Brain microvascular endothelial cell (primary cell): ENCODE results near the gene CEP120.
"Not testable (repeated sequence)": the region's sequence is repeated elsewhere in the genome, so short reads cannot be mapped to it uniquely, and the experiment has no call there.

Experiments used
- DNase-seq: peaks from one replicate; pipeline ENCODE4 v3.0.0-alpha.2; 2020
- H3K27ac ChIP-seq: fragments of 250-450 bp; sonication (Bioruptor Pico); 2 replicates; pipeline ENCODE4 v1.5.1; 2020; ENCODE audit warnings: mild to moderate bottlenecking, moderate library complexity
- H3K27me3 ChIP-seq: fragments of 250-450 bp; sonication (Bioruptor Pico); replicated peaks from 2 replicates; pipeline ENCODE4 v1.5.1; 2020; ENCODE audit warnings: mild to moderate bottlenecking
- H3K36me3 ChIP-seq: fragments of 250-450 bp; sonication (Bioruptor Pico); replicated peaks from 2 replicates; pipeline ENCODE4 v1.5.1; 2020; ENCODE audit warnings: mild to moderate bottlenecking
- H3K4me3 ChIP-seq: 2 replicates; pipeline ENCODE4 v1.5.1; 2011; ENCODE audit warnings: low read depth, mild to moderate bottlenecking, control low read depth, low read length, moderate library complexity
- in situ Hi-C: cut with HindIII; loops from 2 replicates; pipeline ENCODE4 v1.10.0; 2017; ENCODE audit warnings: low sequenced_read_pairs, low pct_ligation_motif_present
- TF ChIP-seq, protein P1 (sequence below): IDR thresholded peaks from 2 replicates; pipeline ENCODE4 v1.5.1; 2011; ENCODE audit warnings: low read depth, mild to moderate bottlenecking, moderate library complexity, low read length, control low read depth, inconsistent platforms; ENCODE audit errors: missing control alignments

The CEP120 gene

DNA sequence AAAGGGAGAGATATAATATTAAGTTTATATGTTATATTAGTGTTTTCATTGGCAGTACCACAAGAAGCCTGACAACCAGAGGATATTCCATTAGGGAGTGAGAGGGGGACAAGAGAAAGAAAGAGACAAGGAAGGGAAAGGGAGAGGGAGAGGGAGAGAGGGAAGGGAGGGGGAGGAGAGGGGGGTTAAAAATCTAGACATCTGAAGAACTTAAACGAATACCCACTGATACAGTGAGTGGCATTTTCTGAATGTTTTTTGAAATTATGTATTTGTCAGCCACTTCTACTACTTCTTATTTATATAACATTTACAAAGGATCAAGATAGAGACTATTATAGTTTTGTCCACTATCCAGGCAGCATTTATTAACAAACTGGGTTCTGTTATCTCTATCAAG lies 11.6 kb upstream of the CEP120 start:
- H3K27me3 ChIP-seq: no peaks in the 10 kb centered on the region
- H3K36me3 ChIP-seq: no peaks in the 10 kb centered on the region
- H3K27ac ChIP-seq: no peak overlapping the region
- no peak overlapping the region for H3K4me3 ChIP-seq
- in situ Hi-C loops: no loop called here
- TF ChIP-seq, protein P1, sequence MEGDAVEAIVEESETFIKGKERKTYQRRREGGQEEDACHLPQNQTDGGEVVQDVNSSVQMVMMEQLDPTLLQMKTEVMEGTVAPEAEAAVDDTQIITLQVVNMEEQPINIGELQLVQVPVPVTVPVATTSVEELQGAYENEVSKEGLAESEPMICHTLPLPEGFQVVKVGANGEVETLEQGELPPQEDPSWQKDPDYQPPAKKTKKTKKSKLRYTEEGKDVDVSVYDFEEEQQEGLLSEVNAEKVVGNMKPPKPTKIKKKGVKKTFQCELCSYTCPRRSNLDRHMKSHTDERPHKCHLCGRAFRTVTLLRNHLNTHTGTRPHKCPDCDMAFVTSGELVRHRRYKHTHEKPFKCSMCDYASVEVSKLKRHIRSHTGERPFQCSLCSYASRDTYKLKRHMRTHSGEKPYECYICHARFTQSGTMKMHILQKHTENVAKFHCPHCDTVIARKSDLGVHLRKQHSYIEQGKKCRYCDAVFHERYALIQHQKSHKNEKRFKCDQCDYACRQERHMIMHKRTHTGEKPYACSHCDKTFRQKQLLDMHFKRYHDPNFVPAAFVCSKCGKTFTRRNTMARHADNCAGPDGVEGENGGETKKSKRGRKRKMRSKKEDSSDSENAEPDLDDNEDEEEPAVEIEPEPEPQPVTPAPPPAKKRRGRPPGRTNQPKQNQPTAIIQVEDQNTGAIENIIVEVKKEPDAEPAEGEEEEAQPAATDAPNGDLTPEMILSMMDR: no peak
- no peak for DNase-seq

DNA sequence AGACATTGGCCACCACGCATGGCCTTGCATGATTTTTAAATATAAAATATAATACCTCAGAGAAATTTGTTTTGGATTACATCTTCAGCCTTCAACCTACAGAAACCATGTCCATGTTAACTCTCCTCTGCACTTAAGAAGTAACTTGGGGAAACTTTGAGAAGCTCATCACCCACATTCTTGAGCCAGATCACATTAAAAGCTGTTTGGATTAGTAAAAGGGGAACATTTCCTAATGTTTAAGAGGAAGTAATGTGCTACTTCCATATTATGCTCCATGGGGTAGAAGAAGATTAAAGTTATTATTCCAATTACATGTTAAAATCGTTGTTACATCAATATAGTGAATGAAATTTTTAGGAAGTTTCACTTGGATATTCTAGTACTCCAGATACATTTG lies 10.4 kb upstream of the CEP120 start:
- in situ Hi-C loops: no loop called here
- TF ChIP-seq, protein P1: no peak
- H3K27me3 ChIP-seq: no peaks in the 10 kb centered on the region
- no peak overlapping the region for H3K4me3 ChIP-seq
- DNase-seq: no peak
- H3K36me3 ChIP-seq: no peaks in the 10 kb centered on the region
- no peak overlapping the region for H3K27ac ChIP-seq

DNA sequence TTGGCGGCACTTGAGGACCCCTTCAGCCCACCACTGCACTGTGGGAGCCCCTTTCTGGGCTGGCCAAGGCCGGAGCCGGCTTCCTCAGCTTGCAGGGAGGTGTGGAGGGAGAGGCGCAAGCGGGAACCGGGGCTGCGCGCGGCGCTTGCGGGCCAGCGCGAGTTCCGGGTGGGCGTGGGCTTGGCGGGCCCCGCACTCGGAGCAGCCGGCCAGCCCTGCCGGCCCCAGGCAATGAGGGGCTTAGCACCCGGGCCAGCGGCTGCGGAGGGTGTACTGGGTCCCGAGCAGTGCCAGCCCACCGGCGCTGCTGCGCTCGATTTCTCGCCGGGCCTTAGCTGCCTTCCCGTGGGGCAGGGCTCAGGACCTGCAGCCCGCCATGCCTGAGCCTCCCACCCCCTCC lies 7.2 kb upstream of the CEP120 start:
- in situ Hi-C loops, H3K4me3 ChIP-seq, H3K27me3 ChIP-seq, DNase-seq, H3K36me3 ChIP-seq: not testable (repeated sequence)
- peak overlapping the region; percentile 66 for H3K27ac ChIP-seq

GRCh38 chr5:123429993-123430392 lies 6.8 kb upstream of the CEP120 start:
- TF ChIP-seq, protein P1: no peak
- Histone ChIP-seq H3K36me3 (no peaks in the 10 kb centered on the region), H3K27ac (peak overlapping the region; percentile 66), H3K27me3 (no peaks in the 10 kb centered on the region), H3K4me3 (no peak overlapping the region)
- peak; percentile 80 for DNase-seq
- in situ Hi-C loops: no loop called here

DNA sequence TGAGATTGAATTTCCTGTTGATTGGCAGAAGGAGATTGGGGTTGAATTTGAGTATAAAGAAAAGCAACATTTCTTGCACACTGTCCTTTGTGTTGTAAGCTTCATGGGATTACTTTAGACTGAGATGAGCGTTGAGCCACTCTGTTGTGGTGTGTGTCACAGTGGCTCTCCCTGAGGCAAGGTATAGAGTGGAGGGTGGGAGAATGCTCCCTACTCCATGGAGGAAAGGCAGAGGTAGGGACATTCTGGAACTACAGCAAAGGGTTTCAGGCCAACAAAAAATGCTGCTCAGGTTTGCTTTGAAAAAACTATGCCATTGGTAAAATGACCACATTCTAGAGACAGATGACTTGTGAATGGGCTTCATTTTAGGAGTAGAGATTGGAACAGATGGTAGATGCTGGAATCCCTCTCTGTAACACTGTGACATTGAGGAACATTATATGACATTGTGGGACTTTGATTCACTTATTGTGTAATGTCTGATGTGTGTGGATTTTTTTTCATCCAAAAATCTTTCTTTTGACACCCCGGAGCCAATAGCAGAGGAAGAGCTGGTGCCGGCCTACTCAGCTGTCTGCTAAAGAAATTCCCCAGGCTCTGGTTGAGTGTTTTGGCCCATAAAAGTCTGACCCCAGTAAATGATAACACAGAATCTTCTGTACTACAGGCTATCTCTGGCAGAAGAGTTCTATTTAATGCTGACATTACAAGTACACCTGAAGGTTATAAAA lies 6.2 kb upstream of the CEP120 start:
- Histone ChIP-seq H3K27ac (peak overlapping the region; percentile 44), H3K27me3 (no peaks in the 10 kb centered on the region), H3K4me3 (no peak overlapping the region), H3K36me3 (no peaks in the 10 kb centered on the region)
- TF ChIP-seq, protein P1: no peak
- no peak for DNase-seq
- in situ Hi-C loops: no loop called here

DNA sequence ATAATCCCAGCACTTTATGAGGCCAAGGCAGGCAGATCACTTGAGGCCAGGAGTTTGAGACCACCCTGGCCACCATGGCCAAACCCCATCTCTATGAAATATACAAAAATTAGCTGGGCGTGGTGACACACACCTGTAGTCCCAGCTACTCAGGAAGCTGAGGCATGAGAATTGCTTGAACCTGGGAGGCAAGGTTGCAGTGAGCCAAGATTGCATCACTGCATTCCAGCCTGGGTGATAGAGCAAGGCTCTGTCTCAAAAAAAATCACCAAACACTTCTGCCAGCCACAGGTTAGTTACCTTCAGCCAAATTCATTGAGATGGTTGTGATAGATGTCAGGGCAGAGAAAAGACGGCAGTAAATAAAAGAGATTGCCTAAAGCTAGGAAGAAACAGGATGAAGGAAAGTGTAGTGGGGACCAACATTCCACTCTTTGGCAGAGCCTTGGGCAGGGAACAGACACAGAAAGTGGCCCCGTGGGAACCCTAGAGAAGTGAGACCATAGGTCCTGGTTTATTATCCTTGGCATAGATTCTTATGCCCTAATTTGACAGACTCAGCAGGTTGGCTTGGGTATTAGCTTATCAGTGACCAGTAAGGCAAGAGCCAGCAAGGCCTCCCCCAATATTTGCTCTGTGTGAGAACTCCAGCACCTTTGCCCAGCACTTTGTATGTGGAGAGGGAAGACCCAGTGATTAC lies 5.5 kb upstream of the CEP120 start:
- Histone ChIP-seq H3K36me3 (no peaks in the 10 kb centered on the region), H3K4me3 (no peak overlapping the region), H3K27ac (no peak overlapping the region), H3K27me3 (no peaks in the 10 kb centered on the region)
- in situ Hi-C loops: no loop called here
- TF ChIP-seq, protein P1: no peak
- no peak for DNase-seq
